Neural cell (in vitro differentiated cells): ENCODE results near the gene SLC12A7. TPM values are rescaled to one million over a fixed set of nuclear protein-coding genes. Genes with fewer than 3 reads are reported as not detected.

ENCODE experiments used
- H2AFZ ChIP-seq: fragments of 200-600, 300-800 bp; sonication (generic), shearing (Covaris generic); 2 replicates; pipeline ENCODE4 v1.6.0; 2014; ENCODE audit warnings: low read depth, mild to moderate bottlenecking, antibody characterized with exemption, low read length, moderate library complexity
- H3F3A ChIP-seq: fragments of 200-600 bp; shearing (Covaris generic); 2 replicates; pipeline ENCODE4 v1.6.1; 2016; ENCODE audit warnings: mild to moderate bottlenecking, moderate library complexity, mixed read lengths, antibody characterized with exemption, low read length; ENCODE audit not compliant: insufficient read depth, poor library complexity, severe bottlenecking
- H3K27ac ChIP-seq: fragments of 200-600, 300-800 bp; sonication (generic), shearing (Covaris generic); 2 replicates; pipeline ENCODE4 v1.5.1; 2014; ENCODE audit warnings: mild to moderate bottlenecking, low read length, moderate library complexity
- H3K27me3 ChIP-seq: fragments of 300-800, 200-600 bp; sonication (generic), shearing (Covaris generic); 2 replicates; pipeline ENCODE4 v1.6.0; 2014; ENCODE audit warnings: mild to moderate bottlenecking, low read depth, low read length, moderate library complexity; ENCODE audit not compliant: insufficient read depth
- H3K36me3 ChIP-seq: fragments of 300-800, 200-600 bp; sonication (generic), shearing (Covaris generic); 2 replicates; pipeline ENCODE4 v1.5.1; 2014; ENCODE audit warnings: mild to moderate bottlenecking, antibody characterized with exemption, low read length, moderate library complexity; ENCODE audit not compliant: insufficient read depth
- H3K4me2 ChIP-seq: fragments of 300-800, 200-600 bp; sonication (generic), shearing (Covaris generic); 2 replicates; pipeline ENCODE4 v1.6.0; 2014; ENCODE audit warnings: mild to moderate bottlenecking, low read length
- H3K4me3 ChIP-seq: fragments of 300-800, 200-600 bp; sonication (generic), shearing (Covaris generic); 2 replicates; pipeline ENCODE4 v1.5.1; 2014; ENCODE audit warnings: mild to moderate bottlenecking, low read length, moderate library complexity
- H3K79me2 ChIP-seq: fragments of 200-600 bp; shearing (Covaris generic); replicated peaks from 2 replicates; pipeline ENCODE4 v1.6.0; 2014; ENCODE audit warnings: mild to moderate bottlenecking, low read length, moderate library complexity; ENCODE audit not compliant: insufficient read depth
- H3K9ac ChIP-seq: fragments of 300-800, 200-600 bp; sonication (generic), shearing (Covaris generic); 2 replicates; pipeline ENCODE4 v1.6.1; 2016; ENCODE audit warnings: mild to moderate bottlenecking, low read length, mixed read lengths
- H3K9me2 ChIP-seq: fragments of 200-600 bp; shearing (Covaris generic); 2 replicates; pipeline ENCODE4 v1.6.1; 2016; ENCODE audit warnings: mild to moderate bottlenecking, low read length, mixed read lengths; ENCODE audit not compliant: insufficient read depth
- H3K9me3 ChIP-seq: fragments of 200-600, 300-800 bp; sonication (generic), shearing (Covaris generic); 2 replicates; pipeline ENCODE4 v1.6.1; 2016; ENCODE audit warnings: mild to moderate bottlenecking, mixed run types, low read length, moderate library complexity, mixed read lengths
- H4K20me1 ChIP-seq: fragments of 200-600 bp; shearing (Covaris generic); 2 replicates; pipeline ENCODE4 v1.6.1; 2016; ENCODE audit warnings: mild to moderate bottlenecking, mixed run types; ENCODE audit not compliant: insufficient read depth
- CTCF ChIP-seq: fragments of 450-650 bp; IDR thresholded peaks from 2 replicates; pipeline ENCODE4 v1.5.1; 2014; ENCODE audit warnings: antibody characterized with exemption, mild to moderate bottlenecking, moderate library complexity; ENCODE audit not compliant: poor library complexity, severe bottlenecking
- EP300 ChIP-seq: fragments of 450-650 bp; conservative IDR thresholded peaks from 2 replicates; pipeline ENCODE4 v1.6.1; 2014; ENCODE audit warnings: antibody characterized with exemption, mild to moderate bottlenecking, moderate library complexity; ENCODE audit not compliant: poor library complexity, severe bottlenecking
- EZH2 ChIP-seq: fragments of 200-600, 300-800 bp; shearing (Covaris generic), sonication (generic); IDR thresholded peaks from 2 replicates; pipeline ENCODE4 v1.6.1; 2014; ENCODE audit warnings: antibody characterized with exemption, low read length, borderline replicate concordance, mild to moderate bottlenecking; ENCODE audit not compliant: insufficient read depth, poor library complexity, severe bottlenecking
- MXI1 ChIP-seq: fragments of 450-650 bp; conservative IDR thresholded peaks from 2 replicates; pipeline ENCODE4 v1.6.1; 2014; ENCODE audit warnings: antibody characterized with exemption, mild to moderate bottlenecking; ENCODE audit not compliant: poor library complexity, severe bottlenecking
- POLR2AphosphoS5 ChIP-seq: IDR thresholded peaks from 2 replicates; pipeline ENCODE4 v1.6.1; 2012
- RAD21 ChIP-seq: fragments of 450-650 bp; conservative IDR thresholded peaks from 2 replicates; pipeline ENCODE4 v1.6.1; 2014; ENCODE audit warnings: antibody characterized with exemption, mild to moderate bottlenecking, moderate library complexity
- REST ChIP-seq: IDR thresholded peaks from 2 replicates; pipeline ENCODE4 v1.6.1; 2012; ENCODE audit warnings: borderline replicate concordance
- SMC3 ChIP-seq: fragments of 450-650 bp; conservative IDR thresholded peaks from 2 replicates; pipeline ENCODE4 v1.6.1; 2014; ENCODE audit warnings: antibody characterized with exemption, mild to moderate bottlenecking, moderate library complexity; ENCODE audit not compliant: poor library complexity
- TAF1 ChIP-seq: IDR thresholded peaks from 2 replicates; pipeline ENCODE4 v1.6.1; 2012; ENCODE audit warnings: low read depth
- polyA plus RNA-seq: library from polyadenylated mRNA; depleted of rRNA; stranded (reverse); fragments of >200 nt; gene quantifications from 2 replicates; pipeline ENCODE4 v1.2.3, GENCODE V29; 2014

SLC12A7 gene
- polyA plus RNA-seq, 1 donor from 2014 or later = 4.5 TPM

- Histone ChIP-seq H2AFZ (no peak overlapping the region), H3K27me3 (no peaks in the 10 kb centered on the region), H3K9ac (no peak overlapping the region), H3K79me2 (no peaks in the 10 kb centered on the region), H4K20me1 (no peaks in the 10 kb centered on the region), H3K4me3 (no peak overlapping the region), H3K36me3 (no peaks in the 10 kb centered on the region), H3K27ac (no peak overlapping the region), H3K9me3 (no peaks in the 10 kb centered on the region), H3K4me2 (no peak overlapping the region), H3K9me2 (no peaks in the 10 kb centered on the region), H3F3A (no peaks in the 10 kb centered on the region)
- TF ChIP-seq MXI1 = no peak
- TF ChIP-seq TAF1 = no peak
- no peak for TF ChIP-seq SMC3
- TF ChIP-seq RAD21 = no peak
- TF ChIP-seq POLR2AphosphoS5 = no peak
- TF ChIP-seq EP300 = no peak
- no peak for TF ChIP-seq EZH2
- TF ChIP-seq REST = no peak
Measured at GRCh38 chr5:1130218-1130946, 18.5 kb upstream of the SLC12A7 start.

GRCh38 chr5:1129711-1130055 is 17.8 kb upstream of the SLC12A7 start:
- Histone ChIP-seq H3K9ac (no peak overlapping the region), H3K9me2 (no peaks in the 10 kb centered on the region), H3K4me3 (no peak overlapping the region), H3K4me2 (no peak overlapping the region), H2AFZ (no peak overlapping the region), H3K27me3 (no peaks in the 10 kb centered on the region), H3K27ac (no peak overlapping the region), H3K79me2 (no peaks in the 10 kb centered on the region), H3K9me3 (no peaks in the 10 kb centered on the region), H4K20me1 (no peaks in the 10 kb centered on the region), H3F3A (no peaks in the 10 kb centered on the region), H3K36me3 (no peaks in the 10 kb centered on the region)
- TF ChIP-seq TAF1 (no peak), SMC3 (no peak), RAD21 (no peak), CTCF (no peak), EP300 (no peak), EZH2 (no peak), MXI1 (no peak), REST (no peak), POLR2AphosphoS5 (no peak)
